ENCODE data around the gene FANCD2. TPM values are rescaled to one million over a fixed set of nuclear protein-coding genes. Genes with fewer than 3 reads are reported as not detected.
A peak's percentile ranks its signal among the peaks of the same experiment; 100 is the strongest.
"Not testable (repeated sequence)": the region's sequence is repeated elsewhere in the genome, so short reads cannot be mapped to it uniquely, and the experiment has no call there.

FANCD2 gene
- total and polyA plus RNA-seq, 5 experiments from 2014 or later = 3.9 to 25.5 (median 5.6) TPM

- H3K4me1 Mint-ChIP-seq = no peaks in the 10 kb centered on the region
- DNase-seq = no peak
- no peaks in the 10 kb centered on the region for H3K9me3 Mint-ChIP-seq
- no peak overlapping the region for H3K4me3 Mint-ChIP-seq
- POLR2A ChIA-PET = no interaction called here
- H3K27ac Mint-ChIP-seq = no peak overlapping the region
- ATAC-seq = no peak
- no peaks in the 10 kb centered on the region for H3K27me3 Mint-ChIP-seq
- H3K36me3 Mint-ChIP-seq = peaks cover 0 to 49% (median 18%) of the 10 kb centered on the region in 3 donors
These were observed 59.5 kb downstream of the FANCD2 start for GRCh38 chr3:10085738-10086137.

- H3K4me3 Mint-ChIP-seq = no peak overlapping the region
- no peaks in the 10 kb centered on the region for H3K4me1 Mint-ChIP-seq
- DNase-seq = no peak
- H3K27me3 Mint-ChIP-seq = no peaks in the 10 kb centered on the region
- ATAC-seq = no peak
- H3K9me3 Mint-ChIP-seq = no peaks in the 10 kb centered on the region
- POLR2A ChIA-PET = no interaction called here
- peaks cover 0 to 46% (median 24%) of the 10 kb centered on the region in 3 donors for H3K36me3 Mint-ChIP-seq
- H3K27ac Mint-ChIP-seq = no peak overlapping the region
These were observed 62.0 kb downstream of the FANCD2 start for GRCh38 chr3:10088256-10088655.

GRCh38 chr3:10090179-10090578 lies 63.9 kb downstream of the FANCD2 start:
- DNase-seq = no peak
- no peaks in the 10 kb centered on the region for H3K4me1 Mint-ChIP-seq
- POLR2A ChIA-PET = interaction anchor here (0.8 kb wide), 1 partner anchor 9 kb away, joined by 3 read pairs; no protein-coding TSS in a partner anchor
- no peaks in the 10 kb centered on the region for H3K9me3 Mint-ChIP-seq
- H3K4me3 Mint-ChIP-seq = no peak overlapping the region
- H3K36me3 Mint-ChIP-seq = peaks cover 0 to 40% (median 22%) of the 10 kb centered on the region in 3 donors
- no peak overlapping the region for H3K27ac Mint-ChIP-seq
- ATAC-seq = no peak
- no peaks in the 10 kb centered on the region for H3K27me3 Mint-ChIP-seq

- H3K27ac Mint-ChIP-seq, POLR2A ChIA-PET, DNase-seq, H3K9me3 Mint-ChIP-seq, H3K4me3 Mint-ChIP-seq, H3K27me3 Mint-ChIP-seq, H3K4me1 Mint-ChIP-seq, ATAC-seq: not testable (repeated sequence)
- peaks cover 0 to 40% (median 20%) of the 10 kb centered on the region in 3 donors for H3K36me3 Mint-ChIP-seq
These were observed 64.5 kb downstream of the FANCD2 start for GRCh38 chr3:10090774-10091173.

- DNase-seq, H3K27ac Mint-ChIP-seq, H3K27me3 Mint-ChIP-seq, H3K4me3 Mint-ChIP-seq, H3K9me3 Mint-ChIP-seq, POLR2A ChIA-PET, ATAC-seq, H3K4me1 Mint-ChIP-seq: not testable (repeated sequence)
- H3K36me3 Mint-ChIP-seq = peaks cover 0 to 39% (median 21%) of the 10 kb centered on the region in 3 donors
These were observed 65.2 kb downstream of the FANCD2 start for GRCh38 chr3:10091387-10091786.

GRCh38 chr3:10093678-10094077 lies 67.4 kb downstream of the FANCD2 start:
- H3K27me3 Mint-ChIP-seq = no peaks in the 10 kb centered on the region
- no peaks in the 10 kb centered on the region for H3K4me1 Mint-ChIP-seq
- ATAC-seq (no peak), DNase-seq (no peak)
- no peaks in the 10 kb centered on the region for H3K9me3 Mint-ChIP-seq
- POLR2A ChIA-PET = interaction anchor here (0.6 kb wide), 1 partner anchor 59 kb away, joined by 4 read pairs; no protein-coding TSS in a partner anchor
- no peak overlapping the region for H3K27ac Mint-ChIP-seq
- no peak overlapping the region for H3K4me3 Mint-ChIP-seq
- H3K36me3 Mint-ChIP-seq = peaks cover 0 to 36% (median 20%) of the 10 kb centered on the region in 3 donors

- H3K4me3 Mint-ChIP-seq = no peak overlapping the region
- H3K27me3 Mint-ChIP-seq = no peaks in the 10 kb centered on the region
- no peak overlapping the region for H3K27ac Mint-ChIP-seq
- DNase-seq (no peak), ATAC-seq (no peak)
- POLR2A ChIA-PET = interaction anchor here (0.9 kb wide), 1 partner anchor 9 kb away, joined by 3 read pairs; no protein-coding TSS in a partner anchor
- peaks cover 0 to 17% (median 6%) of the 10 kb centered on the region in 3 donors for H3K36me3 Mint-ChIP-seq
- no peaks in the 10 kb centered on the region for H3K9me3 Mint-ChIP-seq
- H3K4me1 Mint-ChIP-seq = no peaks in the 10 kb centered on the region
These were observed 72.8 kb downstream of the FANCD2 start for GRCh38 chr3:10099041-10099440.

- DNase-seq (no peak), ATAC-seq (no peak)
- peaks cover 0 to 3% (median 0%) of the 10 kb centered on the region in 3 donors for H3K36me3 Mint-ChIP-seq
- POLR2A ChIA-PET = interaction anchor here (0.7 kb wide), 1 partner anchor 93 kb away, joined by 3 read pairs; no protein-coding TSS in a partner anchor
- H3K9me3 Mint-ChIP-seq = no peaks in the 10 kb centered on the region
- H3K27ac Mint-ChIP-seq = no peak overlapping the region
- H3K4me1 Mint-ChIP-seq = no peaks in the 10 kb centered on the region
- H3K4me3 Mint-ChIP-seq = no peak overlapping the region
- H3K27me3 Mint-ChIP-seq = peaks cover 0 to 4% (median 2%) of the 10 kb centered on the region in 5 donors
These were observed 80.7 kb downstream of the FANCD2 start for GRCh38 chr3:10106919-10107318.

- ATAC-seq = no peak
- Mint-ChIP-seq H3K27me3 (peaks cover 0 to 4% (median 2%) of the 10 kb centered on the region in 5 donors), H3K4me3 (no peak within 1 kb of the TSS), H3K36me3 (no peaks in the 10 kb centered on the region), H3K4me1 (no peaks in the 10 kb centered on the region), H3K27ac (no peak within 1 kb of the TSS), H3K9me3 (no peaks in the 10 kb centered on the region)
- no peak for DNase-seq
- POLR2A ChIA-PET = no interaction called here
These were observed 81.9 kb downstream of the FANCD2 start, which contains the start of gene FANCD2OS for GRCh38 chr3:10108091-10108490. Gene FANCD2OS, minus strand, starts transcription at chr3:10108255. Its CDS starts 3,481 bp downstream, at chr3:10104774.

- peaks cover 0 to under 1% (median 0%) of the 10 kb centered on the region in 5 donors for H3K27me3 Mint-ChIP-seq
- POLR2A ChIA-PET = interaction anchor here (0.5 to 2.0 kb wide), 12 partner anchors 8 to 273 kb away, joined by 3 to 7 read pairs (median 4); partner anchors contain the start of genes TATDN2 and VHL
- H3K36me3 Mint-ChIP-seq = peaks cover 3 to 14% (median 5%) of the 10 kb centered on the region in 3 donors
- peak within 1 kb of the TSS; percentile 97 to 100 (median 98) for H3K27ac Mint-ChIP-seq
- peak; percentile 98 for ATAC-seq
- H3K4me3 Mint-ChIP-seq = peak within 1 kb of the TSS; percentile 97 to 100 (median 99)
- DNase-seq = peak; percentile 85 to 97 (median 92)
- no peaks in the 10 kb centered on the region for H3K9me3 Mint-ChIP-seq
- H3K4me1 Mint-ChIP-seq = peaks cover 13 to 52% (median 38%) of the 10 kb centered on the region in 4 donors
These were observed 89.3 kb downstream of the FANCD2 start, which contains the start of gene BRK1 for GRCh38 chr3:10115326-10116137. Gene BRK1, plus strand, starts transcription at chr3:10115675. Its CDS starts 27 bp downstream, at chr3:10115702.

- H3K36me3 Mint-ChIP-seq = peaks cover 3 to 20% (median 5%) of the 10 kb centered on the region in 3 donors
- peak in 1 of 10 donors; percentile 18 for DNase-seq
- peaks cover 16 to 57% (median 43%) of the 10 kb centered on the region in 4 donors for H3K4me1 Mint-ChIP-seq
- H3K27me3 Mint-ChIP-seq = no peaks in the 10 kb centered on the region
- peak overlapping the region; percentile 97 to 100 (median 98) for H3K27ac Mint-ChIP-seq
- H3K9me3 Mint-ChIP-seq = no peaks in the 10 kb centered on the region
- POLR2A ChIA-PET = interaction anchor here (0.6 to 2.0 kb wide), 3 partner anchors 63 to 132 kb away, joined by 3 to 7 read pairs (median 4); partner anchors contain the start of gene TATDN2
- no peak for ATAC-seq
- H3K4me3 Mint-ChIP-seq = peak overlapping the region; percentile 97 to 100 (median 99)
These were observed 89.9 kb downstream of the FANCD2 start for GRCh38 chr3:10116138-10116460.

- peak overlapping the region; percentile 97 to 100 (median 99) for H3K4me3 Mint-ChIP-seq
- peak overlapping the region in 6 of 10 donors; percentile 97 to 100 (median 98) for H3K27ac Mint-ChIP-seq
- H3K9me3 Mint-ChIP-seq = no peaks in the 10 kb centered on the region
- H3K27me3 Mint-ChIP-seq = no peaks in the 10 kb centered on the region
- H3K36me3 Mint-ChIP-seq = peaks cover 3 to 24% (median 5%) of the 10 kb centered on the region in 3 donors
- H3K4me1 Mint-ChIP-seq = peaks cover 16 to 60% (median 45%) of the 10 kb centered on the region in 4 donors
- ATAC-seq (no peak), DNase-seq (no peak)
- POLR2A ChIA-PET = interaction anchor here (0.6 to 2.0 kb wide), 7 partner anchors 25 to 131 kb away, joined by 3 to 7 read pairs (median 4); partner anchors contain the start of genes TATDN2 and VHL
These were observed 90.7 kb downstream of the FANCD2 start for GRCh38 chr3:10116928-10117327.

- Mint-ChIP-seq H3K4me1 (peaks cover 22 to 75% (median 55%) of the 10 kb centered on the region in 4 donors), H3K9me3 (no peaks in the 10 kb centered on the region), H3K27me3 (no peaks in the 10 kb centered on the region), H3K27ac (peak overlapping the region in 2 of 10 donors; percentile 14 to 53), H3K36me3 (peaks cover 5 to 38% (median 9%) of the 10 kb centered on the region in 3 donors), H3K4me3 (peak overlapping the region in 1 of 10 donors; percentile 34)
- no peak for DNase-seq
- no peak for ATAC-seq
- POLR2A ChIA-PET = interaction anchor here (0.7 kb wide), 1 partner anchor 25 kb away, joined by 3 read pairs; no protein-coding TSS in a partner anchor
These were observed 93.1 kb downstream of the FANCD2 start for GRCh38 chr3:10119376-10119775.
